Mesenchymal stem cell (in vitro differentiated cells and primary cell): ENCODE results near the gene SKI.

ENCODE experiments used
- DNase-seq: peaks from one replicate; pipeline ENCODE4 v3.0.0-alpha.2; 2013
- H2AFZ ChIP-seq: one replicate; pipeline ENCODE4 v1.6.1; 2013; ENCODE audit warnings: low read depth, mild to moderate bottlenecking, control low read depth, inconsistent platforms, low read length, moderate library complexity
- H2AK5ac ChIP-seq: 2 replicates; pipeline ENCODE4 v1.6.1; 2013; ENCODE audit warnings: low read length, moderate library complexity, mild to moderate bottlenecking, inconsistent platforms; ENCODE audit not compliant: severe bottlenecking
- H2BK120ac ChIP-seq: one replicate; pipeline ENCODE4 v1.6.1; 2013; ENCODE audit warnings: low read depth, mild to moderate bottlenecking, inconsistent platforms, low read length, moderate library complexity
- H2BK12ac ChIP-seq, 2 experiments: one replicate each; pipeline ENCODE4 v1.6.1; 2013; ENCODE audit warnings: inconsistent platforms in 2 of 2, low read length in 2 of 2, mild to moderate bottlenecking in 2 of 2, moderate library complexity in 2 of 2, control low read depth in 1 of 2
- H2BK15ac ChIP-seq: one replicate; pipeline ENCODE4 v1.6.1; 2013; ENCODE audit warnings: mild to moderate bottlenecking, low read depth, inconsistent platforms; ENCODE audit not compliant: poor library complexity, severe bottlenecking
- H2BK5ac ChIP-seq: 2 replicates; pipeline ENCODE4 v1.6.1; 2013; ENCODE audit warnings: low read depth, mild to moderate bottlenecking, low read length, control low read depth, inconsistent platforms; ENCODE audit not compliant: poor library complexity, severe bottlenecking
- H3K14ac ChIP-seq, 2 experiments: one replicate each; pipeline ENCODE4 v1.6.1; 2013; ENCODE audit warnings: inconsistent platforms in 2 of 2, low read length in 2 of 2, control low read depth in 1 of 2, mild to moderate bottlenecking in 1 of 2, moderate library complexity in 1 of 2
- H3K18ac ChIP-seq, 2 experiments: one replicate each; pipeline ENCODE4 v1.6.1; 2013; ENCODE audit warnings: inconsistent platforms in 2 of 2, low read length in 2 of 2, control low read depth in 1 of 2, low read depth in 1 of 2, mild to moderate bottlenecking in 1 of 2
- H3K23ac ChIP-seq, 2 experiments: one replicate each; pipeline ENCODE4 v1.6.1; 2013; ENCODE audit warnings: inconsistent platforms in 2 of 2, low read length in 2 of 2, mild to moderate bottlenecking in 2 of 2, moderate library complexity in 2 of 2, control low read depth in 1 of 2
- H3K27ac ChIP-seq: 2 replicates; pipeline ENCODE4 v1.5.1; 2013; ENCODE audit warnings: mild to moderate bottlenecking, moderate library complexity, low read length, control low read depth, inconsistent platforms; ENCODE audit not compliant: poor library complexity, severe bottlenecking
- H3K27me3 ChIP-seq, 2 experiments: 2 replicates each; pipeline versions ENCODE4 v1.6.1 to v1.7.0; 2013; ENCODE audit warnings: low read length in 2 of 2, mild to moderate bottlenecking in 2 of 2, moderate library complexity in 2 of 2, control low read depth in 1 of 2, inconsistent platforms in 1 of 2; ENCODE audit not compliant: control insufficient read depth in 1 of 2, insufficient read depth in 1 of 2
- H3K36me3 ChIP-seq, 2 experiments: 2 replicates each; pipeline versions ENCODE4 v1.6.1 to v1.7.0; 2013; ENCODE audit warnings: low read length in 2 of 2, control low read depth in 1 of 2, inconsistent platforms in 1 of 2, low read depth in 1 of 2, mild to moderate bottlenecking in 1 of 2; ENCODE audit not compliant: insufficient read depth in 2 of 2, control insufficient read depth in 1 of 2
- H3K4ac ChIP-seq, 2 experiments: one replicate each; pipeline ENCODE4 v1.6.1; 2013; ENCODE audit warnings: inconsistent platforms in 2 of 2, low read length in 2 of 2, mild to moderate bottlenecking in 2 of 2, moderate library complexity in 2 of 2, control low read depth in 1 of 2, low read depth in 1 of 2
- H3K4me1 ChIP-seq: 2 replicates; pipeline ENCODE4 v1.6.1; 2013; ENCODE audit warnings: low read depth, low read length, control low read depth; ENCODE audit not compliant: control insufficient read depth, insufficient read depth
- H3K4me2 ChIP-seq: 2 replicates; pipeline ENCODE4 v1.6.1; 2013; ENCODE audit warnings: low read length, mild to moderate bottlenecking, inconsistent platforms; ENCODE audit not compliant: poor library complexity, severe bottlenecking
- H3K4me3 ChIP-seq, 2 experiments: 2 replicates each; pipeline versions ENCODE4 v1.5.1 to v1.7.0; 2013; ENCODE audit warnings: low read length in 2 of 2, mild to moderate bottlenecking in 2 of 2, control low read depth in 1 of 2, low read depth in 1 of 2; ENCODE audit not compliant: insufficient read depth in 1 of 2
- H3K79me1 ChIP-seq: replicated peaks from 2 replicates; pipeline ENCODE4 v1.6.1; 2013; ENCODE audit warnings: mild to moderate bottlenecking, control low read depth, low read length, inconsistent platforms; ENCODE audit not compliant: poor library complexity, severe bottlenecking
- H3K9ac ChIP-seq: 2 replicates; pipeline ENCODE4 v1.7.0; 2013; ENCODE audit warnings: mild to moderate bottlenecking, low read length, moderate library complexity
- H3K9me3 ChIP-seq: 2 replicates; pipeline ENCODE4 v1.7.0; 2013; ENCODE audit warnings: mild to moderate bottlenecking, low read length; ENCODE audit not compliant: control insufficient read depth
- H4K8ac ChIP-seq: one replicate; pipeline ENCODE4 v1.6.1; 2013; ENCODE audit warnings: inconsistent platforms, mild to moderate bottlenecking, low read length, moderate library complexity
- H4K91ac ChIP-seq: one replicate; pipeline ENCODE4 v1.6.1; 2013; ENCODE audit warnings: mild to moderate bottlenecking, low read length, inconsistent platforms
- WGBS: methylation state at CpG from one replicate; pipeline ENCODE4 v1.1.7; 2013; ENCODE audit warnings: mixed read lengths; 5-methylcytosine and 5-hydroxymethylcytosine counted together

SKI gene

GRCh38 chr1:2348346-2349325 lies 120.5 kb downstream of the SKI start:
- Histone ChIP-seq H3K14ac (peak overlapping the region in 1 of 2 experiments; percentile 76), H3K36me3 (peaks cover 0 to 3% of the 10 kb centered on the region in 2 experiments), H3K9ac (no peak overlapping the region), H4K91ac (peak overlapping the region; percentile 64), H3K4me3 (no peak overlapping the region), H3K79me1 (no peaks in the 10 kb centered on the region), H4K8ac (no peak overlapping the region), H3K27me3 (peaks cover 10 to 23% of the 10 kb centered on the region in 2 experiments), H3K9me3 (no peaks in the 10 kb centered on the region), H3K27ac (no peak overlapping the region), H2AFZ (no peak overlapping the region), H2BK15ac (no peak overlapping the region), H2AK5ac (no peak overlapping the region), H3K4me1 (peaks cover 9% of the 10 kb centered on the region), H2BK120ac (no peak overlapping the region), H3K4ac (no peak overlapping the region), H2BK5ac (no peak overlapping the region), H2BK12ac (no peak overlapping the region), H3K23ac (no peak overlapping the region), H3K4me2 (no peak overlapping the region), H3K18ac (no peak overlapping the region)
- WGBS, result 95% methylated on average over 59 of the region's 59 CpGs
- no peak for DNase-seq

- Histone ChIP-seq H3K36me3 (peaks cover 0 to 3% of the 10 kb centered on the region in 2 experiments), H2BK120ac (no peak overlapping the region), H4K91ac (no peak overlapping the region), H3K27ac (no peak overlapping the region), H2AK5ac (no peak overlapping the region), H3K9me3 (no peaks in the 10 kb centered on the region), H3K4ac (no peak overlapping the region), H3K9ac (no peak overlapping the region), H3K18ac (no peak overlapping the region), H2BK15ac (no peak overlapping the region), H3K23ac (no peak overlapping the region), H3K79me1 (no peaks in the 10 kb centered on the region), H2BK12ac (no peak overlapping the region), H3K4me3 (no peak overlapping the region), H3K4me2 (no peak overlapping the region), H2BK5ac (no peak overlapping the region), H3K4me1 (peaks cover 13% of the 10 kb centered on the region), H3K27me3 (peaks cover 10 to 23% of the 10 kb centered on the region in 2 experiments), H4K8ac (no peak overlapping the region), H3K14ac (no peak overlapping the region), H2AFZ (no peak overlapping the region)
- WGBS, result 96% methylated on average over 9 of the region's 9 CpGs
- DNase-seq, result no peak
Measured at GRCh38 chr1:2349806-2350205, 121.7 kb downstream of the SKI start.

GRCh38 chr1:2350501-2350900 lies 122.4 kb downstream of the SKI start:
- Histone ChIP-seq H3K36me3 (no peaks in the 10 kb centered on the region), H3K14ac (no peak overlapping the region), H2AFZ (no peak overlapping the region), H2AK5ac (no peak overlapping the region), H3K18ac (no peak overlapping the region), H2BK15ac (no peak overlapping the region), H4K91ac (no peak overlapping the region), H3K27ac (no peak overlapping the region), H3K4me2 (no peak overlapping the region), H3K79me1 (no peaks in the 10 kb centered on the region), H2BK12ac (no peak overlapping the region), H3K4ac (no peak overlapping the region), H4K8ac (no peak overlapping the region), H3K27me3 (peaks cover 11 to 26% of the 10 kb centered on the region in 2 experiments), H3K23ac (no peak overlapping the region), H3K4me1 (peaks cover 20% of the 10 kb centered on the region), H3K9me3 (no peaks in the 10 kb centered on the region), H2BK5ac (no peak overlapping the region), H3K9ac (no peak overlapping the region), H3K4me3 (no peak overlapping the region), H2BK120ac (no peak overlapping the region)
- no peak for DNase-seq
- WGBS, result 85% methylated on average over 10 of the region's 10 CpGs

GRCh38 chr1:2350911-2351655 lies 123.0 kb downstream of the SKI start:
- no peak overlapping the region for H3K4me3 ChIP-seq
- H3K27ac ChIP-seq, result no peak overlapping the region
- no peaks in the 10 kb centered on the region for H3K36me3 ChIP-seq
- H2BK12ac ChIP-seq, result no peak overlapping the region
- H4K8ac ChIP-seq, result no peak overlapping the region
- no peak overlapping the region for H4K91ac ChIP-seq
- peaks cover 23% of the 10 kb centered on the region for H3K4me1 ChIP-seq
- H3K4me2 ChIP-seq, result no peak overlapping the region
- DNase-seq, result no peak
- H2AFZ ChIP-seq, result no peak overlapping the region
- H2BK5ac ChIP-seq, result no peak overlapping the region
- H2BK120ac ChIP-seq, result no peak overlapping the region
- no peak overlapping the region for H3K9ac ChIP-seq
- no peak overlapping the region for H3K14ac ChIP-seq
- no peak overlapping the region for H3K23ac ChIP-seq
- peaks cover 14 to 29% of the 10 kb centered on the region in 2 experiments for H3K27me3 ChIP-seq
- no peaks in the 10 kb centered on the region for H3K9me3 ChIP-seq
- H3K79me1 ChIP-seq, result no peaks in the 10 kb centered on the region
- H3K18ac ChIP-seq, result no peak overlapping the region
- no peak overlapping the region for H2AK5ac ChIP-seq
- H3K4ac ChIP-seq, result no peak overlapping the region
- 92% methylated on average over 30 of the region's 31 CpGs for WGBS
- H2BK15ac ChIP-seq, result no peak overlapping the region
